ENCODE measurements around the gene USP8.

The USP8 gene

DNA sequence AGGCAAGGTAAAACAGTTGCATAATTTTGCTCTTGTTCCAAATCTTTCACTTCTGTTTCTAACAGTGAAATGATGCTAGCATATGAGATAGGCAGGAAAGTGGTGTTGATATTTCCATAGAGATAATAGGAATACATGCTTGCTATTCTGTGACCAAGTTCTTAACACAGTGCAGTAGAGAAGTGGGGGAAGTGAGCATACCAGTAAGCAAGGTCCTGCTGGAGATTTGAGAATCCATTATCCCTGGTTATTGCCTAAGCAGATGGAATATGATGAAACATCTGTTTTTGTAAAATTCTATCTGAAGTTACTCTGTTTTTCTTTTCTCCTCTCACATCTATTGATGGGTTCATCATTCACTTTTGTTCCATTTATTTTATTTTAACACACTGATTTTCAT is 28.7 kb downstream of the USP8 start:
- no peak overlapping the region for H3K27ac ChIP-seq
- TF ChIP-seq ZFX (IDR thresholded peaks at IDR 0.05; ENCODE audit: borderline replicate concordance) = no peak

DNA sequence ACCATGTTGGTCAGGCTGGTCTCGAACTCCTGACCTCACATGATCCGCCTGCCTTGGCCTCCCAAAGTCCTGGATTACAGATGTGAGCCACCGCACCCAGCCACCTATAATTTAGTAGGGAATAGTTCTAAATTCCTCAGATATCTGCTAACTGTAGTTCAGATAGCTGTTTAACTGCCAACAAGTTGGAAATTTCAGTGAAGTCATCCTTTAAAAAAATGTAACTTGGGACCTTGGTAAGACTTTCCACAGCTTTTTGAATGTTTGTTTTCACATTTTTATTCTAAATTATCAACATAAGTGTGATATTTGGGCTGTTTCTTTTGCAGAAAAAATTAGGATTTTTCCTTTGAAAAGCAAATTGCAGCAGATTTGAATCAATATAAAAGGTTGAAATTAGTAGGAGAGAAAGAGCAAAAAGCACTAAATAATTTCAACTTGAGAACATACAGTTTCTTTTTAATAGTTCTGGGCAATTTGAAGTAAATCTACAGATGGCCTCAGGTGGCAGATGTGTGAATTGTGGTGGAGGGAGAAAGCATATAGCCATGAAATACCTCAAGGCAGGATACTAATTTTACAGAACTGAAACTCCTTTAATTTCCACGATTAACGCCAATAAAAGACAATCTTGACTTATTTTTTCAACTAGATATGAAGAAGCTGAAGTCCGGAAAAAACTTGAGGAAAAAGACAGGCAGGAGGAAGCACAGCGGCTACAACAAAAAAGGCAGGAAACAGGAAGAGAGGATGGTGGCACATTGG is 34.3 kb downstream of the USP8 start:
- no peak for TF ChIP-seq ZFX (IDR thresholded peaks at IDR 0.05; ENCODE audit: borderline replicate concordance)
- TF ChIP-seq, protein P1, sequence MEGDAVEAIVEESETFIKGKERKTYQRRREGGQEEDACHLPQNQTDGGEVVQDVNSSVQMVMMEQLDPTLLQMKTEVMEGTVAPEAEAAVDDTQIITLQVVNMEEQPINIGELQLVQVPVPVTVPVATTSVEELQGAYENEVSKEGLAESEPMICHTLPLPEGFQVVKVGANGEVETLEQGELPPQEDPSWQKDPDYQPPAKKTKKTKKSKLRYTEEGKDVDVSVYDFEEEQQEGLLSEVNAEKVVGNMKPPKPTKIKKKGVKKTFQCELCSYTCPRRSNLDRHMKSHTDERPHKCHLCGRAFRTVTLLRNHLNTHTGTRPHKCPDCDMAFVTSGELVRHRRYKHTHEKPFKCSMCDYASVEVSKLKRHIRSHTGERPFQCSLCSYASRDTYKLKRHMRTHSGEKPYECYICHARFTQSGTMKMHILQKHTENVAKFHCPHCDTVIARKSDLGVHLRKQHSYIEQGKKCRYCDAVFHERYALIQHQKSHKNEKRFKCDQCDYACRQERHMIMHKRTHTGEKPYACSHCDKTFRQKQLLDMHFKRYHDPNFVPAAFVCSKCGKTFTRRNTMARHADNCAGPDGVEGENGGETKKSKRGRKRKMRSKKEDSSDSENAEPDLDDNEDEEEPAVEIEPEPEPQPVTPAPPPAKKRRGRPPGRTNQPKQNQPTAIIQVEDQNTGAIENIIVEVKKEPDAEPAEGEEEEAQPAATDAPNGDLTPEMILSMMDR (IDR thresholded peaks at IDR 0.05) = no peak
- H3K27ac ChIP-seq = no peak overlapping the region

DNA sequence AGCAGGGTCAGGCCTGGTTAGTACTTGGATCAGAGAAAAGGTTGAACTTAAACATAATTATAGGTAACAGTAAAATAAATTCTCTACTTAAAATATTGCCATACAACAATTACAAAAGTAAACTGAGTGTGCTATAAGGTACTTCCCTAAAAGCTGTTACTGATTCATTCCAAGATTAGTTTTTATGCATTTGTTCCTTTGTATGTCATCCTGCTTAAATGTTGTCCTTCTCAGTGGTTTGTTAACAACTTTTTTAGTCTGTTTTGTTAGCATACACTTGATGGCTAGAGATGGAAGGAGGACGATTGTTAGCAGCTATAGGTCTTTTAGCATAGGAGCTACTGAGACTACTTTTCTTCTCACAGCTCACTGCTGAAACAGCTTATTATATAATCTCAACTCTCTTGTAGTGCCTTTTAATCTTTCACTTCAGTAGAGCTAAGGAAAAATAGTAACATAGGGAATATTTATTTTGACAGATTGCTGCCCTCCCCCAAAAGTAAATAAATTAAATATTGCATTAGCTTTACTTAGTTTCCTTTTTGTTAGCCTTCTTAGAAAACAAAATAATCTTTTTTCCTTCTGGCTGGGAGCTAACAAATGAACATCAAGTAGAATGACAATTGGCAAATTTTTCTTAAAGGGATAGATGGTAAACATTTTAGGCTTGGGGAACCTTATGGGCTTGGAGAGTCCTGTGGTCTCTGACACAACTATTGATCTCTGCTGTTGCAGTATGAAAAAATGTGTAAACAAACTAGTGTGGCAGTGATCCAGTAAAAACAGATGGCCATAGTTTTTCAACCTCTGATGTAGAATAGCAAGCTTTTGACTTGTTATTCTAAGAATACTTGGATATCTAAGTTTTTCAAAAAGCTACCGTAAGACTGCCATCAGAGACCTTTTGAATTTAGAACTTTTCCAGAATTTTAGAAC is 39.5 kb downstream of the USP8 start:
- H3K27ac ChIP-seq = peak overlapping the region; percentile 43
- TF ChIP-seq, protein P1 (IDR thresholded peaks at IDR 0.05) = no peak
- no peak for TF ChIP-seq ZFX (IDR thresholded peaks at IDR 0.05; ENCODE audit: borderline replicate concordance)

DNA sequence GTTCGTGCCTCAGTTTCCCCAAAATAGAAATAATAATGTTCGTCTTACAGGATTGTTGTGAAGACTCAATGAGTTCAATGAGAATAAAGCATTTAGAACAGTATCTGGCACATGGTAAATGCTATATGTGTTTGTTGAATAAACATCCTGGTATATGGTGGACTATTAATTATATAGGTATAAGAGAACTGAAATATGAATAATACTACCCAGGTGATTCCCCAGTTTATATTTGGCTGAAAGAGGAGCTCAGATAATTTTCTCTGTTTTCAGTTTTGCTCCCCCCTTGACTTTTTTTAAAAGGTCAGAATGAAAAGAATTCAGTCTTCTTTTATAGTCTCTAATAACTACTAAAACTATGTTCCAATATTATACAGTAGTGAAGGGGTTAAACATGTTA is 46.9 kb downstream of the USP8 start:
- H3K27ac ChIP-seq = no peak overlapping the region
- TF ChIP-seq ZFX (IDR thresholded peaks at IDR 0.05; ENCODE audit: borderline replicate concordance) = no peak
- TF ChIP-seq, protein P1 (IDR thresholded peaks at IDR 0.05) = no peak

DNA sequence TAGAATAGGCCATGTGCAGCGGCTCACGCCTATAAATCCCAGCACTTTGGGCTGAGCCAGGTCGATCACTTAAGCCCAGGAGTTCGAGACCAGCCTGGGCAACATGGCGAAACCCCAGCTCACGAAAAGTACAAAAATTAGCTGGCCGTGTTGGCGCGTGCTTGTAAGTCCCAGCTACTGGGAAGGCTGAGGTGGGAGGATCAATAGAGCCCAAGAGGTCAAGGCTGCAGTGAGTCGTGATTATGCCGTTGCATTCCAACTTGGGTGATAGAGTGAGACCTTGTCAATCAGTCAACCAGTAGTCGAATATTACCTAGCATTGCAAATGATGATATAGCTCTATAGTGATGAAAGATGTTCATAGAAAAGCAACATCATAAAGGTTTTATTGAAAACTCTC is 51.9 kb downstream of the USP8 start:
- no peak overlapping the region for H3K27ac ChIP-seq
- no peak for TF ChIP-seq ZFX (IDR thresholded peaks at IDR 0.05; ENCODE audit: borderline replicate concordance)
- TF ChIP-seq, protein P1 (IDR thresholded peaks at IDR 0.05) = no peak

DNA sequence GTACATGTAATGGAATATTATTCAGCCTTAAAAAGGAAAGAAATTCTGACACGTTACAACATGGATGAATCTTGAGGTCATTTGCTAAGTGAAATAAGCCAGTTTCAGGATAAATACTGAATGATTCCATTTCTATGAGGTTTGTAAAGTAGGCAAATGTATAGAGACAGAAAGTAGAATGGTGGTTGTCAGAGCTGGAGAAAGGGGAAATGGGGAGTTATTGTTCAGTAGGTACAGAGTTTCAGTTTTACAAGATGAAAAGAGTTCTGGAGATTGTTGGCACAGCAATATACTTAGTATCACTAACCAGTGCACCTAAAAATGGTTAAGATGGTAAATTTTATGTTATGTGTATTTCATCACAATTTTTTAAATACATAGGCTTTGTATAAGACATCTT is 60.6 kb downstream of the USP8 start:
- TF ChIP-seq, protein P1 (IDR thresholded peaks at IDR 0.05) = no peak
- no peak for TF ChIP-seq ZFX (IDR thresholded peaks at IDR 0.05; ENCODE audit: borderline replicate concordance)
- no peak overlapping the region for H3K27ac ChIP-seq

DNA sequence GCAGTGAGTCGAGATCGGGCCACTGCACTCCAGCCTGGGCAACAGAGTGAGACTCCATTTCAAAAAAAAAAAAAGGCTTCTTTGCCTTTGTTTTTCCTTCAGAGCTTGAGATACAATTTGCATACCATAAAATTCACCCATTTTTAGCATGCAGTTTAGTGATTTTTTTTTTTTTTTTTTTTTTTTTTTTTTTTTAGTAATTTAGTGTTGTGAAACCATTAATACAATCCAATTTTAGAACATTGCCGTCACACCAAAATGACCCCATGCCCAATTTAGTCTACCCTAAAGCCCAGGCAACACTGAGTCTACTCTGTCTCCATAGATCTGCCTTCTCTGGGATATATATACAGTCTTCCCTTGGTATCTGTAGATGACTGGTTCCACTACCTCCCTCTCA is 61.2 kb downstream of the USP8 start:
- no peak for TF ChIP-seq ZFX (IDR thresholded peaks at IDR 0.05; ENCODE audit: borderline replicate concordance)
- TF ChIP-seq, protein P1 (IDR thresholded peaks at IDR 0.05) = no peak
- no peak overlapping the region for H3K27ac ChIP-seq

Measured in 22Rv1 (cell line).